Thyroid gland (tissue), 4 donors: ENCODE measurements around the gene UQCRC2. TPM values are rescaled to one million over a fixed set of nuclear protein-coding genes. Genes with fewer than 3 reads are reported as not detected.

Source experiments
- DNase-seq, 2 donors: peaks; one replicate each; pipeline ENCODE4 v3.0.0-alpha.2; 2019
- H3K27ac ChIP-seq, 3 donors: fragments of 200-600 bp; sonication (generic); 1 replicate in 2 of 3; 2 replicates in 1 of 3; pipeline ENCODE4 v1.5.1; 2016 to 2019; ENCODE audit warnings: mild to moderate bottlenecking in 1 of 3, moderate library complexity in 1 of 3
- H3K27me3 ChIP-seq: fragments of 200-600 bp; sonication (generic); one replicate; pipeline ENCODE4 v1.5.1; 2019
- H3K36me3 ChIP-seq, 2 donors: fragments of 200-600 bp; sonication (generic); one replicate each; pipeline ENCODE4 v1.5.1; 2016 to 2019
- H3K4me1 ChIP-seq, 2 donors: fragments of 200-600 bp; sonication (generic); one replicate each; pipeline ENCODE4 v1.5.1; 2017 to 2019
- H3K4me3 ChIP-seq, 3 donors: fragments of 200-600 bp; sonication (generic); replicated peaks in 1 of 3; 1 replicate in 2 of 3; 2 replicates in 1 of 3; pipeline ENCODE4 v1.5.1; 2016; ENCODE audit warnings: mild to moderate bottlenecking in 1 of 3
- H3K9me3 ChIP-seq: fragments of 200-600 bp; sonication (generic); one replicate; pipeline ENCODE4 v1.5.1; 2017
- POLR2A ChIP-seq, 2 donors: fragments of 450-650 bp; IDR thresholded peaks; one replicate each; pipeline ENCODE4 v1.6.1; 2017; ENCODE audit warnings: antibody characterized with exemption in 2 of 2, mild to moderate bottlenecking in 2 of 2, moderate library complexity in 1 of 2
- WGBS, 2 donors: methylation state at CpG; one replicate each; pipeline ENCODE4 v1.1.5; 2017; 5-methylcytosine and 5-hydroxymethylcytosine counted together
- intact Hi-C: fragments of 100-400 bp; cut with DNase I; formaldehyde crosslinking; loops from one replicate; pipeline ENCODE4 v1.15.1; 2023
- total RNA-seq, 4 donors: library from RNA; depleted of rRNA; stranded (reverse); fragments of >200 nt; gene quantifications; one replicate each; pipeline ENCODE4 v1.2.3, GENCODE V29; 2016
- TF ChIP-seq, protein P1 (sequence below), 6 experiments: fragments of 200-600 bp in 3 of 6; fragments of 450-650 bp in 3 of 6; sonication (generic) in 3 of 6; IDR thresholded peaks; one replicate each; pipeline ENCODE4 v1.5.1; 2016 to 2019; ENCODE audit warnings: antibody characterized with exemption in 6 of 6, mild to moderate bottlenecking in 2 of 6, inconsistent platforms in 1 of 6, moderate library complexity in 1 of 6

The UQCRC2 gene
- total RNA-seq, 4 donors from 2014 or later: 168 to 333 (median 181) TPM

DNA sequence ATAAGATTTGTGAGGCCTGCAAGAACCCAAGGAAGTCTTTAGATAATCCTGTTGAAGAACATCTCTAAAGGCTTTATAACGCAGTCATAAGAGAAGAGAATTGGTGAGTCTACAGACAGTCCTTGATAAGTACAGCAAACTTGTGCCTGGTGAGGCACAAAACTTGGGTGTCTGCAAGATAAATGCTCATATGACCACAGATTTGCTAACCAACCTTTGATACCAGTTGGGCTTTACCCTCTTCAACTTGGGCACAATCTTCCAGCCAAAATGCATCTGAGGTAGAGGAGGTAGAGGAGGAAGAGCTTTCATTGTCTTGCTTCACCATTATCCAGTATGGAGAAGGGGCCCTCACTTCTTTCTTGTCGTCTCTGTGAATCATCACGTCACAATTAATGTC, 30.9 kb downstream of the UQCRC2 start:
- Histone ChIP-seq H3K36me3 (peaks cover 49 to 57% of the 10 kb centered on the region in 2 donors), H3K9me3 (no peaks in the 10 kb centered on the region), H3K27ac (no peak overlapping the region), H3K4me1 (no peaks in the 10 kb centered on the region), H3K4me3 (no peak overlapping the region), H3K27me3 (no peaks in the 10 kb centered on the region)
- no peak for DNase-seq
- TF ChIP-seq POLR2A (IDR thresholded peaks at IDR 0.05): no peak
- TF ChIP-seq, protein P1, sequence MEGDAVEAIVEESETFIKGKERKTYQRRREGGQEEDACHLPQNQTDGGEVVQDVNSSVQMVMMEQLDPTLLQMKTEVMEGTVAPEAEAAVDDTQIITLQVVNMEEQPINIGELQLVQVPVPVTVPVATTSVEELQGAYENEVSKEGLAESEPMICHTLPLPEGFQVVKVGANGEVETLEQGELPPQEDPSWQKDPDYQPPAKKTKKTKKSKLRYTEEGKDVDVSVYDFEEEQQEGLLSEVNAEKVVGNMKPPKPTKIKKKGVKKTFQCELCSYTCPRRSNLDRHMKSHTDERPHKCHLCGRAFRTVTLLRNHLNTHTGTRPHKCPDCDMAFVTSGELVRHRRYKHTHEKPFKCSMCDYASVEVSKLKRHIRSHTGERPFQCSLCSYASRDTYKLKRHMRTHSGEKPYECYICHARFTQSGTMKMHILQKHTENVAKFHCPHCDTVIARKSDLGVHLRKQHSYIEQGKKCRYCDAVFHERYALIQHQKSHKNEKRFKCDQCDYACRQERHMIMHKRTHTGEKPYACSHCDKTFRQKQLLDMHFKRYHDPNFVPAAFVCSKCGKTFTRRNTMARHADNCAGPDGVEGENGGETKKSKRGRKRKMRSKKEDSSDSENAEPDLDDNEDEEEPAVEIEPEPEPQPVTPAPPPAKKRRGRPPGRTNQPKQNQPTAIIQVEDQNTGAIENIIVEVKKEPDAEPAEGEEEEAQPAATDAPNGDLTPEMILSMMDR (IDR thresholded peaks at IDR 0.05): no peak
- WGBS, 2 donors: 95 to 98% methylated on average over 3 of the region's 3 CpGs
- intact Hi-C loops: no loop called here

DNA sequence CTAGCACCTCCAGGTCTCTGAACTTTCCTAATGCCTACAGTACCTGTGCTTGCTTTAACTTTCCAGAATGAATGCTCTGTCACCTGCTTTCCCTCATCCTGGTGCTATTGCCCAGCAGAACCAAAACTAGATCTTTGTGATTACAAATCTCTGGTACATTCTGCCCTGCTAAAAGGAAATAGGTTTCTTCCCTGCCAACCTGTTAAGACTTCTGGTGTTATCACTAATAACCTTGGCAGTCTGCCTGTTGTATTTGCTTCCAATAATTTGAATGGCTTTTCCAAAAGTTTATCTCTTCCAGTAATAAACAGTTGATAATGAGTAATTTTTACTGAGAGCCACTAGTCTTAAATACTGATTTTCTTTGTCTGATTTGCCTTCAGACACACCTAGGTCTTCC, 32.4 kb downstream of the UQCRC2 start:
- intact Hi-C loops: no loop called here
- Histone ChIP-seq H3K27ac (no peak overlapping the region), H3K4me1 (no peaks in the 10 kb centered on the region), H3K4me3 (no peak overlapping the region), H3K9me3 (no peaks in the 10 kb centered on the region), H3K36me3 (peaks cover 34 to 44% of the 10 kb centered on the region in 2 donors), H3K27me3 (no peaks in the 10 kb centered on the region)
- no peak for TF ChIP-seq POLR2A (IDR thresholded peaks at IDR 0.05)
- TF ChIP-seq, protein P1 (IDR thresholded peaks at IDR 0.05): no peak
- DNase-seq: no peak

DNA sequence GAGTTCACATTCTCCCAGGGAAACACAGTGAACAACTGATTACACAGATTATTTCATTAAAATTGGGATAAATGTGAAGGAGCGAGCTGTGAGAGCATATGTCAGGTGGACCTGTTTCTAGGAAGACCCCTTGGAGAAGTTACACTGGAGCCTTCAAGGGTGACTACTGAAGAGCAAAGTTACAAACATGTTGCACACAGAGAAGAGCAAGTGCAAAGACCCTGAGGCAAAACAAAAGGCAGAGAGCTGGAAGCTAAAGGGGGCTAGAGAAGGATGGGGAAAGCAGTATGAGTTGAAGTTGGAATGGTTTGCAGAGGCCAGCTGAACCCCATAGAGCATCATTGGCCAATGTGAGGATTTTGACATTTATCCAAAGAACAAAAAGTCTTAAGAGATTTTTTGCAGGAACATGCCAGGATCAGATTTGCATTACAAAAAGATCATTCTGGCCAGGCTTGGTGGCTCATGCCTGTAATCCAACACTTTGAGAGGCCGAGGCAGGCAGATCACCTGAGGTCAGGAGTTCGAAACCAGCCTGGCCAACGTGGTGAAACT, 33.6 kb downstream of the UQCRC2 start:
- DNase-seq: no peak
- TF ChIP-seq, protein P1 (IDR thresholded peaks at IDR 0.05): no peak
- no peak for TF ChIP-seq POLR2A (IDR thresholded peaks at IDR 0.05)
- no peaks in the 10 kb centered on the region for H3K27me3 ChIP-seq
- WGBS, 2 donors: 88% methylated on average over 4 of the region's 4 CpGs
- intact Hi-C loops: no loop called here
- peaks cover 23 to 31% of the 10 kb centered on the region in 2 donors for H3K36me3 ChIP-seq
- no peaks in the 10 kb centered on the region for H3K4me1 ChIP-seq
- H3K4me3 ChIP-seq: no peak overlapping the region
- H3K27ac ChIP-seq: no peak overlapping the region
- no peaks in the 10 kb centered on the region for H3K9me3 ChIP-seq

DNA sequence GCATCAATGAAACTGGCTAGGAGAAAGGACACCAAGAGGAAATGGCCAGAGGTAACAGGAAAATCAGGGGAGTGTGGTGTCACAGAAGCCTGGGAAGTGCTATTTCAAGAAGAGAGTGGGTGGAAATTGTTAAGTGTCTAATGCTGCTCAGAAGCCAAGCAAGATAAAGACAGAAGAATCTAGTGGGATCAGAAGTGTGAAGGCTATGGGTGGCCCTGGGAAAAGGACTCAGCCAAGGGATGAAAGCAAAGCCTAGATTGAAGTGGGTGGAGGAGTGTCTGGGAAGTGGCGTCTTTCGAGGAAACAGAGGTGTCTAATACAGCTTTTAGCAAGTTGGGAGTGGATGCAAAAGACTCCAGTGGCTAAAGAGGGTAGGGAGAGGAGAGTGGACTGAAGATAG, 34.3 kb downstream of the UQCRC2 start:
- Histone ChIP-seq H3K4me3 (no peak overlapping the region), H3K36me3 (peaks cover 17 to 24% of the 10 kb centered on the region in 2 donors), H3K4me1 (no peaks in the 10 kb centered on the region), H3K27me3 (no peaks in the 10 kb centered on the region), H3K9me3 (no peaks in the 10 kb centered on the region), H3K27ac (no peak overlapping the region)
- DNase-seq: no peak
- intact Hi-C loops: no loop called here
- WGBS, 2 donors: 74 to 77% methylated on average over 2 of the region's 2 CpGs
- TF ChIP-seq, protein P1 (IDR thresholded peaks at IDR 0.05): no peak
- no peak for TF ChIP-seq POLR2A (IDR thresholded peaks at IDR 0.05)

DNA sequence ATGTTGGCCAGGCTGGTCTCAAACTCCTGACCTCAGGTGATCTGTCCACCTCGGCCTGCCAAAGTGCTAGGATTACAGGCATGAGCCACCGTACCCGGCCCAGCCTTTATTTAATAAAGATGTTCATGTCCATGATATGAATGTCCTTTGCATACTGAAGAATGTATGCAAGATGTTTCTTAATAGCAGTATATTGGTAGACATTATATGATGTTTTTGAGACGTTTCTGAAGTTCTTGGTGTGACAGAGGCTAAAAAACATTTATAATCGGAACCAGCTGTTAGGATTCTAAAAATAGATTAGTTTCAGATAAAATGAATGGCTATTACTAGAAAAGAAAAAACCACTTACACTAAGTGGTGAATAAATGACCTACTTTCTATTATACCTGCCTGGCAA, 36.0 kb downstream of the UQCRC2 start:
- WGBS, 2 donors: 75 to 82% methylated on average over 5 of the region's 5 CpGs
- Histone ChIP-seq H3K4me3 (no peak overlapping the region), H3K27ac (no peak overlapping the region), H3K4me1 (no peaks in the 10 kb centered on the region), H3K9me3 (no peaks in the 10 kb centered on the region), H3K27me3 (no peaks in the 10 kb centered on the region), H3K36me3 (peaks cover 4 to 10% of the 10 kb centered on the region in 2 donors)
- TF ChIP-seq POLR2A (IDR thresholded peaks at IDR 0.05): no peak
- TF ChIP-seq, protein P1 (IDR thresholded peaks at IDR 0.05): no peak
- no peak for DNase-seq
- intact Hi-C loops: no loop called here
